H1 (cell line): ENCODE results near the gene TSR1. TPM values are rescaled to one million over a fixed set of nuclear protein-coding genes. Genes with fewer than 3 reads are reported as not detected.

Experiments used
- CTCF ChIA-PET: fragments of 300-600 bp; sonication (Branson Sonifier 250); formaldehyde crosslinking; loops from one replicate; lab custom pipeline; 2021; ENCODE audit not compliant: partially characterized antibody; lab: Charles Lee
- POLR2A ChIA-PET: fragments of 300-600 bp; sonication (Branson Sonifier 250); formaldehyde crosslinking; loops from one replicate; lab custom pipeline; 2021; ENCODE audit warnings: inconsistent platforms; ENCODE audit not compliant: partially characterized antibody; lab: Charles Lee
- DNase-seq, 2 experiments: peaks; one replicate each; pipeline versions ENCODE4 v3.0.0 to v3.0.0-alpha.2; 2010 to 2022; ENCODE audit warnings: low spot score in 2 of 2, low read depth in 1 of 2, mixed read lengths in 1 of 2
- FAIRE-seq: peaks from 2 replicates; lab custom pipeline; 2011; peaks lifted over from hg19 to GRCh38; lab: Jason Lieb, UNC
- H2AFZ ChIP-seq: 2 replicates; pipeline ENCODE4 v1.8.1; 2012; ENCODE audit warnings: low read length, inconsistent platforms
- H2AK5ac ChIP-seq: 2 replicates; pipeline ENCODE4 v1.6.1; 2013; ENCODE audit warnings: low read depth, low read length
- H2BK120ac ChIP-seq: replicated peaks from 2 replicates; pipeline ENCODE3; 2013; ENCODE audit warnings: low read depth, low read length, inconsistent platforms
- H2BK12ac ChIP-seq: 2 replicates; pipeline ENCODE4 v1.6.1; 2013; ENCODE audit warnings: low read depth, low read length
- H2BK15ac ChIP-seq: 2 replicates; pipeline ENCODE4 v1.6.1; 2013; ENCODE audit warnings: low read length
- H2BK20ac ChIP-seq: 2 replicates; pipeline ENCODE4 v1.6.1; 2013; ENCODE audit warnings: low read length
- H2BK5ac ChIP-seq: 2 replicates; pipeline ENCODE4 v1.6.1; 2013; ENCODE audit warnings: low read depth, low read length
- H3K14ac ChIP-seq: 2 replicates; pipeline ENCODE4 v1.6.1; 2013; ENCODE audit warnings: inconsistent platforms; ENCODE audit not compliant: insufficient read length
- H3K18ac ChIP-seq: 2 replicates; pipeline ENCODE4 v1.6.1; 2013; ENCODE audit warnings: low read length; ENCODE audit errors: extremely low read depth
- H3K23ac ChIP-seq: 2 replicates; pipeline ENCODE4 v1.6.1; 2013; ENCODE audit warnings: inconsistent platforms; ENCODE audit not compliant: insufficient read length
- H3K23me2 ChIP-seq: 2 replicates; pipeline ENCODE4 v1.6.1; 2013; ENCODE audit warnings: low read depth, low read length
- H3K27ac ChIP-seq: 2 replicates; pipeline ENCODE4 v1.6.1; 2011; ENCODE audit warnings: low read depth, low read length, inconsistent platforms
- H3K27me3 ChIP-seq, 4 experiments: replicated peaks in 1 of 4; 1 replicate in 1 of 4; 2 replicates in 3 of 4; pipeline versions ENCODE4 v1.6.1 to v1.8.1; 2011 to 2013; ENCODE audit warnings: low read length in 3 of 4, mild to moderate bottlenecking in 3 of 4, inconsistent platforms in 2 of 4, mixed read lengths in 2 of 4, moderate library complexity in 1 of 4; ENCODE audit not compliant: control insufficient read depth in 3 of 4, insufficient read depth in 3 of 4; ENCODE audit errors: extremely low read depth in 1 of 4
- H3K36me3 ChIP-seq, 4 experiments: 2 replicates each; pipeline versions ENCODE4 v1.6.1 to v1.8.1; 2011 to 2013; ENCODE audit warnings: mild to moderate bottlenecking in 4 of 4, low read length in 3 of 4, moderate library complexity in 2 of 4, control low read depth in 1 of 4, inconsistent platforms in 1 of 4; ENCODE audit not compliant: insufficient read depth in 4 of 4, control insufficient read depth in 2 of 4
- H3K4ac ChIP-seq: replicated peaks from 2 replicates; pipeline ENCODE3; 2013; ENCODE audit warnings: low read length, low read depth, mixed read lengths, inconsistent platforms; ENCODE audit not compliant: insufficient read length
- H3K4me1 ChIP-seq, 4 experiments: replicated peaks in 1 of 4; 1 replicate in 1 of 4; 2 replicates in 3 of 4; pipeline versions ENCODE4 v1.6.1 to v1.8.1; 2011 to 2013; ENCODE audit warnings: low read length in 3 of 4, inconsistent platforms in 2 of 4, mixed read lengths in 1 of 4; ENCODE audit not compliant: insufficient read depth in 4 of 4, control insufficient read depth in 3 of 4
- H3K4me2 ChIP-seq, 2 experiments: 2 replicates each; pipeline versions ENCODE4 v1.6.1 to v1.8.1; 2011 to 2013; ENCODE audit warnings: low read depth in 2 of 2, low read length in 2 of 2, control low read depth in 1 of 2, inconsistent platforms in 1 of 2, mild to moderate bottlenecking in 1 of 2; ENCODE audit not compliant: insufficient read depth in 1 of 2
- H3K4me3 ChIP-seq, 4 experiments: fragments of 200-600, 300-600 bp in 1 of 4; sonication (generic), shearing (Covaris generic), sonication (Bioruptor Twin) in 1 of 4; 2 replicates each; pipeline versions ENCODE4 v1.5.1 to v1.8.1; 2011 to 2016; ENCODE audit warnings: low read length in 4 of 4, low read depth in 3 of 4, control low read depth in 2 of 4, inconsistent platforms in 2 of 4, mild to moderate bottlenecking in 2 of 4, mixed read lengths in 1 of 4, moderate library complexity in 1 of 4; ENCODE audit not compliant: insufficient read depth in 2 of 4; ENCODE audit errors: extremely low read depth in 1 of 4
- H3K56ac ChIP-seq: replicated peaks from 2 replicates; pipeline ENCODE3; 2013; ENCODE audit warnings: low read depth, mild to moderate bottlenecking, mixed read lengths, low read length, inconsistent platforms; ENCODE audit not compliant: insufficient read length
- H3K79me1 ChIP-seq: 2 replicates; pipeline ENCODE4 v1.6.1; 2013; ENCODE audit warnings: low read depth, low read length, control low read depth
- H3K79me2 ChIP-seq, 2 experiments: 2 replicates each; pipeline versions ENCODE4 v1.6.1 to v1.8.1; 2012 to 2013; ENCODE audit warnings: low read length in 2 of 2, mild to moderate bottlenecking in 2 of 2, inconsistent platforms in 1 of 2; ENCODE audit not compliant: insufficient read depth in 2 of 2, control insufficient read depth in 1 of 2
- H3K9ac ChIP-seq, 4 experiments: replicated peaks in 1 of 4; 1 replicate in 1 of 4; 2 replicates in 3 of 4; pipeline versions ENCODE4 v1.6.1 to v1.8.1; 2011 to 2013; ENCODE audit warnings: low read depth in 3 of 4, low read length in 3 of 4, control low read depth in 2 of 4, mild to moderate bottlenecking in 2 of 4, moderate library complexity in 2 of 4, inconsistent platforms in 1 of 4; ENCODE audit errors: extremely low read depth in 1 of 4
- H3K9me3 ChIP-seq, 2 experiments: 2 replicates each; pipeline versions ENCODE4 v1.6.1 to v1.8.1; 2012 to 2013; ENCODE audit warnings: mild to moderate bottlenecking in 2 of 2, moderate library complexity in 2 of 2, control low read depth in 1 of 2, inconsistent platforms in 1 of 2, low read depth in 1 of 2, low read length in 1 of 2, mixed read lengths in 1 of 2; ENCODE audit not compliant: insufficient read depth in 2 of 2
- H4K20me1 ChIP-seq, 2 experiments: replicated peaks in 1 of 2; 2 replicates each; pipeline versions ENCODE3 to v1.8.1; 2011 to 2013; ENCODE audit warnings: inconsistent platforms in 2 of 2, low read length in 2 of 2, mild to moderate bottlenecking in 1 of 2; ENCODE audit not compliant: insufficient read depth in 2 of 2, control insufficient read depth in 1 of 2
- H4K5ac ChIP-seq: 2 replicates; pipeline ENCODE4 v1.6.1; 2013; ENCODE audit warnings: low read length, low read depth, mixed read lengths, inconsistent platforms; ENCODE audit not compliant: insufficient read length
- H4K8ac ChIP-seq: 2 replicates; pipeline ENCODE4 v1.8.0; 2013; ENCODE audit warnings: mild to moderate bottlenecking, moderate library complexity, low read length, inconsistent platforms; ENCODE audit not compliant: insufficient read depth; ENCODE audit errors: extremely low read depth
- H4K91ac ChIP-seq: replicated peaks from 2 replicates; pipeline ENCODE3; 2013; ENCODE audit warnings: low read length, mixed read lengths, inconsistent platforms; ENCODE audit not compliant: insufficient read length
- CHD1 ChIP-seq: IDR thresholded peaks from 2 replicates; pipeline ENCODE4 v1.6.1; 2012; ENCODE audit warnings: low read depth, low read length, improper control_type of control experiment
- SIN3A ChIP-seq, 2 experiments: IDR thresholded peaks in 1 of 2; conservative IDR thresholded peaks in 1 of 2; 2 replicates each; pipeline ENCODE4 v1.6.1; 2011 to 2012; ENCODE audit warnings: low read length in 2 of 2, improper control_type of control experiment in 1 of 2, low read depth in 1 of 2, mild to moderate bottlenecking in 1 of 2
- WGBS, 2 experiments: shearing (Covaris generic) in 1 of 2; methylation state at CpG; one replicate each; pipeline versions ENCODE4 v1.1.6 to v1.1.7; 2013 to 2015; ENCODE audit warnings: low lambda C conversion rate in 2 of 2, mixed read lengths in 2 of 2, inconsistent platforms in 1 of 2, low coverage in 1 of 2, missing lambda C conversion rate in 1 of 2; ENCODE audit not compliant: insufficient replicate concordance in 2 of 2, insufficient coverage in 1 of 2, insufficient read length in 1 of 2; ENCODE audit errors: extremely low coverage in 1 of 2, missing lambda C conversion rate in 1 of 2; 5-methylcytosine and 5-hydroxymethylcytosine counted together
- polyA plus RNA-seq, 7 experiments: library from polyadenylated mRNA; depleted of rRNA in 3 of 7; stranded (reverse) in 5 of 7; unstranded in 2 of 7; fragments of >200 nt in 5 of 7; fragments of 200-250 nt in 2 of 7; gene quantifications; 1 replicate in 5 of 7; 2 replicates in 1 of 7; 4 replicates in 1 of 7; pipeline versions ENCODE4 v1.2.1 to v1.2.3, GENCODE V29; 2011 to 2013; ENCODE audit warnings: missing spikeins in 2 of 7, mixed read lengths in 2 of 7
- total RNA-seq: library from RNA; stranded (reverse); fragmentation: NEBNext Ultra II Directional; extraction: Animal tissue kit (Norgen Biotek cat#: 25700); gene quantifications from 2 replicates; pipeline ENCODE4 v1.2.1, GENCODE V29; 2021
- TF ChIP-seq, protein P1 (sequence below): IDR thresholded peaks from 2 replicates; pipeline ENCODE4 v1.6.1; 2012; ENCODE audit warnings: inconsistent platforms

Gene TSR1
- total and polyA plus RNA-seq, 2 of the 8 experiments (the other 6 are each of a cell fraction or from before 2014, with no cell fraction given): 14.5 to 69.7 TPM

DNA sequence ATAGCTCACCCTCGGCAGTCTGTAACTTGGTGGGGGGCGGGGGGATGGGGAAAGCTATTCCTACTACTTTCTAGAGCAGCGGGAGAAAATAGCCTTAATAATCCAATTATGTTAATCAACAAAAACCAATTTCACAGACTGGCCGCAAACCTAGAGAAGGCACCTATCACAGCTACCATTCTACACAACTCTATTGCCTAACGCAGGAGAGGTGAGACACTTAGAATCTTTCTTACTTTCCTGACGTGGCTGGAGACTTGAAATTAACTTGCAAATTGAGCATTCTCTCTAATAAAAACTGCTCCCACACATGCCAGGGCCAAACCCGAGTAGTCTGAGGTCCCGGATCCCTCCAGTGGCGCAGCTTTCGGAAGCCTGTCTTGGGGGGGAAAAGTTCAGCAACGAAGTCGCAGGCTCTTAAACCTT is 33.5 kb downstream of the TSR1 start:
- Histone ChIP-seq H3K14ac (no peak overlapping the region), H3K27me3 (no peaks in the 10 kb centered on the region), H3K36me3 (peaks cover 0 to 15% (median 5%) of the 10 kb centered on the region in 4 experiments; a peak in 5 of 8 replicates), H3K9me3 (no peaks in the 10 kb centered on the region), H3K23me2 (peaks cover 3% of the 10 kb centered on the region), H4K8ac (peak overlapping the region; percentile 78; the same call in 1 of the 2 replicates), H2BK15ac (no peak overlapping the region), H3K4me2 (peak overlapping the region; percentile 70 to 72), H4K91ac (peak overlapping the region; percentile 7), H3K56ac (no peak overlapping the region), H3K4me3 (peak overlapping the region; percentile 69 to 93 (median 90)), H4K5ac (no peak overlapping the region), H3K27ac (peak overlapping the region; percentile 82; the same call in 1 of the 2 replicates), H2BK12ac (no peak overlapping the region), H2AK5ac (no peak overlapping the region), H2BK120ac (no peak overlapping the region), H3K18ac (no peak overlapping the region), H2AFZ (no peak overlapping the region), H3K4me1 (peaks cover 0 to 2% (median 0%) of the 10 kb centered on the region in 4 experiments; a peak in 2 of 7 replicates), H2BK20ac (no peak overlapping the region), H3K23ac (no peak overlapping the region), H3K9ac (peak overlapping the region; percentile 74 to 90 (median 82)), H3K79me1 (no peaks in the 10 kb centered on the region; the same call in 1 of the 2 replicates), H3K79me2 (peaks cover 0 to 15% of the 10 kb centered on the region in 2 experiments; a peak in 3 of 4 replicates), H2BK5ac (no peak overlapping the region), H4K20me1 (peaks cover 0 to 9% of the 10 kb centered on the region in 2 experiments), H3K4ac (no peak overlapping the region)
- ChIA-PET CTCF (no interaction called here), POLR2A (interaction anchor here (0.6 to 3.5 kb wide), 21 partner anchors 7 to 460 kb away, joined by 3 to 21 read pairs (median 3); partner anchors contain the start of genes RTN4RL1 and TSR1)
- 5% methylated on average over 12 of the region's 12 CpGs; no CpG with 5 or more reads in 1 of the 2 experiments for WGBS, 2 experiments
- FAIRE-seq (no peak), DNase-seq (no peak)
- TF ChIP-seq, protein P1, sequence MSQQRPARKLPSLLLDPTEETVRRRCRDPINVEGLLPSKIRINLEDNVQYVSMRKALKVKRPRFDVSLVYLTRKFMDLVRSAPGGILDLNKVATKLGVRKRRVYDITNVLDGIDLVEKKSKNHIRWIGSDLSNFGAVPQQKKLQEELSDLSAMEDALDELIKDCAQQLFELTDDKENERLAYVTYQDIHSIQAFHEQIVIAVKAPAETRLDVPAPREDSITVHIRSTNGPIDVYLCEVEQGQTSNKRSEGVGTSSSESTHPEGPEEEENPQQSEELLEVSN: 0 out of 2 replicates have a peak, but pooled peaks have one; percentile 8
- TF ChIP-seq SIN3A (conservative IDR thresholded peaks at IDR 0.05 in 1 of 2, IDR thresholded peaks at IDR 0.05 in 1 of 2; ENCODE audit: low read depth in 1 of 2, low read length in 2 of 2) (peak in 1 of 2 experiments; percentile 12; a peak in 1 of 4 replicates), CHD1 (no peak)
